Liver (tissue), 9 donors: ENCODE measurements around the gene CRISP1. TPM values are rescaled to one million over a fixed set of nuclear protein-coding genes. Genes with fewer than 3 reads are reported as not detected.
A peak's percentile ranks its signal among the peaks of the same experiment; 100 is the strongest.

Experiments used
- DNase-seq: peaks from one replicate; pipeline ENCODE4 v3.0.0-alpha.2; 2017; ENCODE audit warnings: low spot score
- H3K27ac ChIP-seq, 2 donors: one replicate each; pipeline ENCODE4 v1.7.0; 2013; ENCODE audit warnings: inconsistent platforms in 2 of 2, low read length in 2 of 2, control low read depth in 1 of 2, low read depth in 1 of 2, mild to moderate bottlenecking in 1 of 2
- H3K27me3 ChIP-seq, 4 donors: one replicate each; pipeline versions ENCODE4 v1.6.1 to v1.7.0; 2013; ENCODE audit warnings: low read length in 3 of 4, inconsistent platforms in 1 of 4, mild to moderate bottlenecking in 1 of 4, moderate library complexity in 1 of 4; ENCODE audit not compliant: control insufficient read depth in 4 of 4, insufficient read depth in 4 of 4
- H3K36me3 ChIP-seq, 4 donors: one replicate each; pipeline versions ENCODE4 v1.6.1 to v1.7.0; 2013; ENCODE audit warnings: low read length in 3 of 4, mild to moderate bottlenecking in 3 of 4, low read depth in 1 of 4, moderate library complexity in 1 of 4; ENCODE audit not compliant: control insufficient read depth in 4 of 4, insufficient read depth in 3 of 4
- H3K4me1 ChIP-seq, 4 donors: one replicate each; pipeline versions ENCODE4 v1.6.1 to v1.7.0; 2013; ENCODE audit warnings: low read length in 3 of 4, mild to moderate bottlenecking in 3 of 4, moderate library complexity in 1 of 4; ENCODE audit not compliant: control insufficient read depth in 4 of 4, insufficient read depth in 4 of 4
- H3K4me3 ChIP-seq, 3 donors: one replicate each; pipeline versions ENCODE4 v1.6.1 to v1.7.0; 2013; ENCODE audit warnings: low read length in 3 of 3, control low read depth in 1 of 3, low read depth in 1 of 3, mild to moderate bottlenecking in 1 of 3
- H3K9ac ChIP-seq, 2 donors: one replicate each; pipeline ENCODE4 v1.7.0; 2013; ENCODE audit warnings: low read length in 2 of 2, mild to moderate bottlenecking in 2 of 2, moderate library complexity in 2 of 2, control low read depth in 1 of 2, low read depth in 1 of 2
- H3K9me3 ChIP-seq, 4 donors: one replicate each; pipeline versions ENCODE4 v1.6.1 to v1.7.0; 2013; ENCODE audit warnings: low read length in 3 of 4; ENCODE audit not compliant: control insufficient read depth in 4 of 4
- ATF3 ChIP-seq: IDR thresholded peaks from 2 replicates; pipeline ENCODE4 v1.6.1; 2016; ENCODE audit warnings: antibody characterized with exemption
- FOXA2 ChIP-seq: IDR thresholded peaks from 2 replicates; pipeline ENCODE4 v1.6.1; 2016; ENCODE audit warnings: antibody characterized with exemption
- GABPA ChIP-seq, 2 donors: IDR thresholded peaks in 1 of 2; conservative IDR thresholded peaks in 1 of 2; 2 replicates each; pipeline ENCODE4 v1.6.1; 2016; ENCODE audit warnings: antibody characterized with exemption in 2 of 2, mild to moderate bottlenecking in 1 of 2, moderate library complexity in 1 of 2
- HNF4A ChIP-seq, 2 donors: conservative IDR thresholded peaks; 2 replicates each; pipeline ENCODE4 v1.6.1; 2016; ENCODE audit warnings: antibody characterized with exemption in 2 of 2, mild to moderate bottlenecking in 2 of 2
- HNF4G ChIP-seq: IDR thresholded peaks from 2 replicates; pipeline ENCODE4 v1.6.1; 2016; ENCODE audit warnings: antibody characterized with exemption
- MAX ChIP-seq: IDR thresholded peaks from 2 replicates; pipeline ENCODE4 v1.6.1; 2016; ENCODE audit warnings: antibody characterized with exemption
- NR2F2 ChIP-seq: IDR thresholded peaks from 2 replicates; pipeline ENCODE4 v1.6.1; 2016; ENCODE audit warnings: antibody characterized with exemption
- RAD21 ChIP-seq, 2 donors: IDR thresholded peaks; 2 replicates each; pipeline ENCODE4 v1.6.1; 2016; ENCODE audit warnings: antibody characterized with exemption in 2 of 2, mild to moderate bottlenecking in 2 of 2
- RXRA ChIP-seq, 2 donors: IDR thresholded peaks; 2 replicates each; pipeline ENCODE4 v1.6.1; 2017 to 2018; ENCODE audit warnings: antibody characterized with exemption in 2 of 2, mild to moderate bottlenecking in 1 of 2
- SP1 ChIP-seq: IDR thresholded peaks from 2 replicates; pipeline ENCODE4 v1.6.1; 2018; ENCODE audit warnings: antibody characterized with exemption, mild to moderate bottlenecking
- TAF1 ChIP-seq: conservative IDR thresholded peaks from 2 replicates; pipeline ENCODE4 v1.6.1; 2016; ENCODE audit warnings: antibody characterized with exemption, mild to moderate bottlenecking
- YY1 ChIP-seq: IDR thresholded peaks from 2 replicates; pipeline ENCODE4 v1.6.1; 2016; ENCODE audit warnings: antibody characterized with exemption, mild to moderate bottlenecking
- ZBTB33 ChIP-seq: IDR thresholded peaks from 2 replicates; pipeline ENCODE4 v1.6.1; 2016; ENCODE audit warnings: antibody characterized with exemption
- WGBS: extraction: QIAGEN DNeasy Blood & Tissue Kit; methylation state at CpG from one replicate; pipeline ENCODE4 v1.1.7; 2013; 5-methylcytosine and 5-hydroxymethylcytosine counted together
- polyA plus RNA-seq, 2 donors: library from polyadenylated mRNA; stranded (reverse) in 1 of 2; unstranded in 1 of 2; fragments of 200-250 nt in 1 of 2; fragments of >200 nt in 1 of 2; fragmentation: Nextera tagmentation in 1 of 2; extraction: Ambion mirVana in 1 of 2; gene quantifications; one replicate each; pipeline versions ENCODE4 v1.2.1 to v1.2.3, GENCODE V29; 2013 to 2015
- total RNA-seq, 2 donors: library from RNA; depleted of rRNA; stranded (reverse); fragments of >200 nt; gene quantifications; one replicate each; pipeline ENCODE4 v1.2.3, GENCODE V29; 2014
- TF ChIP-seq, protein P1 (sequence below): fragments of 150-350 bp; IDR thresholded peaks from 2 replicates; pipeline ENCODE4 v1.5.1; 2017; ENCODE audit warnings: improper control_type of control experiment, low read depth, low read length; ENCODE audit not compliant: missing input control
- TF ChIP-seq, protein P2 (sequence below): IDR thresholded peaks from 2 replicates; pipeline ENCODE4 v1.6.1; 2016; ENCODE audit warnings: antibody characterized with exemption, mild to moderate bottlenecking
- donor health status: healthy.
- donor health status: healthy.
- donor health status: healthy.
- donor health status: healthy.
- donor health status: healthy.

Gene CRISP1
- total and polyA plus RNA-seq, 4 donors: not detected

- Histone ChIP-seq H3K9me3 (no peaks in the 10 kb centered on the region), H3K9ac (no peak overlapping the region), H3K4me1 (no peaks in the 10 kb centered on the region), H3K4me3 (no peak overlapping the region), H3K27me3 (no peaks in the 10 kb centered on the region), H3K36me3 (no peaks in the 10 kb centered on the region), H3K27ac (no peak overlapping the region)
- DNase-seq: peak; percentile 39
- TF ChIP-seq TAF1 (no peak), ZBTB33 (no peak), ATF3 (no peak), GABPA (IDR thresholded peaks at IDR 0.05 in 1 of 2, conservative IDR thresholded peaks at IDR 0.05 in 1 of 2) (no peak), RXRA (IDR thresholded peaks at IDR 0.05) (no peak), HNF4G (no peak), MAX (no peak), HNF4A (conservative IDR thresholded peaks at IDR 0.05) (no peak), FOXA2 (no peak), NR2F2 (no peak), YY1 (no peak)
- TF ChIP-seq, protein P1, sequence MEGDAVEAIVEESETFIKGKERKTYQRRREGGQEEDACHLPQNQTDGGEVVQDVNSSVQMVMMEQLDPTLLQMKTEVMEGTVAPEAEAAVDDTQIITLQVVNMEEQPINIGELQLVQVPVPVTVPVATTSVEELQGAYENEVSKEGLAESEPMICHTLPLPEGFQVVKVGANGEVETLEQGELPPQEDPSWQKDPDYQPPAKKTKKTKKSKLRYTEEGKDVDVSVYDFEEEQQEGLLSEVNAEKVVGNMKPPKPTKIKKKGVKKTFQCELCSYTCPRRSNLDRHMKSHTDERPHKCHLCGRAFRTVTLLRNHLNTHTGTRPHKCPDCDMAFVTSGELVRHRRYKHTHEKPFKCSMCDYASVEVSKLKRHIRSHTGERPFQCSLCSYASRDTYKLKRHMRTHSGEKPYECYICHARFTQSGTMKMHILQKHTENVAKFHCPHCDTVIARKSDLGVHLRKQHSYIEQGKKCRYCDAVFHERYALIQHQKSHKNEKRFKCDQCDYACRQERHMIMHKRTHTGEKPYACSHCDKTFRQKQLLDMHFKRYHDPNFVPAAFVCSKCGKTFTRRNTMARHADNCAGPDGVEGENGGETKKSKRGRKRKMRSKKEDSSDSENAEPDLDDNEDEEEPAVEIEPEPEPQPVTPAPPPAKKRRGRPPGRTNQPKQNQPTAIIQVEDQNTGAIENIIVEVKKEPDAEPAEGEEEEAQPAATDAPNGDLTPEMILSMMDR: no peak
- TF ChIP-seq, protein P2, sequence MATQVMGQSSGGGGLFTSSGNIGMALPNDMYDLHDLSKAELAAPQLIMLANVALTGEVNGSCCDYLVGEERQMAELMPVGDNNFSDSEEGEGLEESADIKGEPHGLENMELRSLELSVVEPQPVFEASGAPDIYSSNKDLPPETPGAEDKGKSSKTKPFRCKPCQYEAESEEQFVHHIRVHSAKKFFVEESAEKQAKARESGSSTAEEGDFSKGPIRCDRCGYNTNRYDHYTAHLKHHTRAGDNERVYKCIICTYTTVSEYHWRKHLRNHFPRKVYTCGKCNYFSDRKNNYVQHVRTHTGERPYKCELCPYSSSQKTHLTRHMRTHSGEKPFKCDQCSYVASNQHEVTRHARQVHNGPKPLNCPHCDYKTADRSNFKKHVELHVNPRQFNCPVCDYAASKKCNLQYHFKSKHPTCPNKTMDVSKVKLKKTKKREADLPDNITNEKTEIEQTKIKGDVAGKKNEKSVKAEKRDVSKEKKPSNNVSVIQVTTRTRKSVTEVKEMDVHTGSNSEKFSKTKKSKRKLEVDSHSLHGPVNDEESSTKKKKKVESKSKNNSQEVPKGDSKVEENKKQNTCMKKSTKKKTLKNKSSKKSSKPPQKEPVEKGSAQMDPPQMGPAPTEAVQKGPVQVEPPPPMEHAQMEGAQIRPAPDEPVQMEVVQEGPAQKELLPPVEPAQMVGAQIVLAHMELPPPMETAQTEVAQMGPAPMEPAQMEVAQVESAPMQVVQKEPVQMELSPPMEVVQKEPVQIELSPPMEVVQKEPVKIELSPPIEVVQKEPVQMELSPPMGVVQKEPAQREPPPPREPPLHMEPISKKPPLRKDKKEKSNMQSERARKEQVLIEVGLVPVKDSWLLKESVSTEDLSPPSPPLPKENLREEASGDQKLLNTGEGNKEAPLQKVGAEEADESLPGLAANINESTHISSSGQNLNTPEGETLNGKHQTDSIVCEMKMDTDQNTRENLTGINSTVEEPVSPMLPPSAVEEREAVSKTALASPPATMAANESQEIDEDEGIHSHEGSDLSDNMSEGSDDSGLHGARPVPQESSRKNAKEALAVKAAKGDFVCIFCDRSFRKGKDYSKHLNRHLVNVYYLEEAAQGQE: no peak
- WGBS: 88% methylated on average over 3 of the region's 3 CpGs
Observed at GRCh38 chr6:49892280-49892679, 25.9 kb upstream of the CRISP1 start.

DNA sequence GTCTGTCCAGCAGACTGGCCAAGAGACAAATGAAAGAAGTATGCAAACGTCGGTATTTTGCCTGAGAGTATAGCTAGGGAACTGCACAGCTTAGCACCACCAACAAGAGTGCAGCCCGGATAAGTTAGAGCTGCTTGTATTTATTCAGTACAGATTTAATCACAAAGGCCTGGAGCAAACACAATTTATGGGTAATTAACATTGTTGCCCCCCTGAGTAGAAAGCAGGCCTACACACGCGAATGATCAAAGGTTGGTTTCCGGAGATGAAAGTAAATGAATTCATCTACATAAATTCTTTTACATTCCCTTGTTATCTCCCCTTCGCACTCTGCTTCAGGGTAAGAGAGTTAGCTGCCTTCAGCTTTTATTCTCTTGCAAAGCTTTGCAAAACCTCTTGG, 24.7 kb upstream of the CRISP1 start:
- H3K9me3 ChIP-seq: no peaks in the 10 kb centered on the region
- H3K27ac ChIP-seq: no peak overlapping the region
- no peak overlapping the region for H3K4me3 ChIP-seq
- no peaks in the 10 kb centered on the region for H3K27me3 ChIP-seq
- no peaks in the 10 kb centered on the region for H3K36me3 ChIP-seq
- DNase-seq: no peak
- 52% methylated on average over 7 of the region's 7 CpGs for WGBS
- H3K4me1 ChIP-seq: no peaks in the 10 kb centered on the region
- H3K9ac ChIP-seq: no peak overlapping the region
- no peak for TF ChIP-seq RAD21 (IDR thresholded peaks at IDR 0.05)
- TF ChIP-seq, protein P1: no peak
- TF ChIP-seq ATF3: no peak
- no peak for TF ChIP-seq RXRA (IDR thresholded peaks at IDR 0.05)
- TF ChIP-seq, protein P2: no peak
- no peak for TF ChIP-seq ZBTB33
- TF ChIP-seq SP1: no peak
